HG02981 (cell line): ENCODE results near the gene SDK1.

Source experiments
- ATAC-seq: cut with Tn5 transposase; IDR thresholded peaks from one replicate; pipeline ENCODE4 v1.9.1; 2021; ENCODE audit warnings: mild to moderate bottlenecking, moderate library complexity; ENCODE audit not compliant: unreplicated experiment

Gene SDK1

DNA sequence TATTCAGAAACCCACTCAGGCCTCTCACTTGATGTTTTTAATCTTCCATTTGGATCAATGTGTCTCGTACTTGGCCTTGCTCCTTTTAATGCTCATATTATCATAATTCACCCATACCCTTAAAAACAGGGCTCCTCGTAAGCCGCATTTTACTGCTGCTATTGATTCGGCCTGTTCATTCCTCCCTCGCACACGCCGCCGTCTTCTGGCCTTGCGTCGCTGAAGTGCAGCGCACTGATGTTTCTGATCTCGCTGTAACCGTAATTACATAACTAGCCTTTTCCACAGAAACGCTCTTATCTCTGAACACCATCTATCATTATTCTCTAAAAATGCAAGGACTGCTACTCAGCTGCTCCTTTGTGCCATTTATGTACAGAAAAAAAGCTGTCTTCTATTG, 836.5 kb downstream of the SDK1 start:
- ATAC-seq = no peak

DNA sequence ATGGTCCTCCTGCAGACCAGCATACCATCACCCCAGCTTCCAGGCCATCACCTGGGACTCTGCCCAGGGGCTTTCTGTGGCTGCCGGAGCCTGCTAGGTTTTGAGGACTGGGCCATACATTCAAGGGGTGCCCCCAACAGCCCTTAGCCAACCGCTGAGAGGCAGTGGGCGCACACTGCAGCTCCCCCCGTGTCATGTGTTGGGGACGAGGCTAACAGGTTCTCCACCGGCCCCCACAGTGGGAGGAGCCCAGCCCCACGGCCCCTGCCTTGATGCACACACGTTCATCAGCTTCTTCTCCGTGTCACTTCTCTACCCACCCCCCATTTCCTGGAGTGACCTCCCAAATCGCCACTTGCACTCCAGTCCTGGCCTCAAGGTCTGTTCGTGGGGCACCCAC, 837.8 kb downstream of the SDK1 start:
- ATAC-seq = no peak

- no peak for ATAC-seq
These were observed 838.9 kb downstream of the SDK1 start for GRCh38 chr7:4139656-4140625.

- no peak for ATAC-seq
These were observed 839.9 kb downstream of the SDK1 start for GRCh38 chr7:4140933-4141332.

DNA sequence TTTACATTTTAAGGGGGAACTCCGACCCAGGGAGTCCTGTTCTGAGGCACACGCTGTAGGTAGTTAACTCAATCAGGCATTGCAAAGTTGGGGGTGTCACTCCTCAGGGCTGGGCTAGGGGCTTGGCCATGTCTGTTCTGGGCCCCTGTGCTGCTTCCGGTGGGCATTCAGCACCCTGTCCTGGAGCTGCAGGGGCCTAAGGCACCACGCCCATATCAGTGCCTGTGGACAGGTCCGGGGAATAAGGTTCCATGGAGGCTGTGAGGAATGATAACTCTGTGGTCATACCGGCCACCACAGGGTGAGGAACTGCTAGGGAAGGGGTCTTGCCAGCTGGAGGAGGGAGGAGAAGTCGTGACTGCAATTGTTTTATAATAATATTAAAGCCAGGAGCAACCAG, 842.0 kb downstream of the SDK1 start:
- no peak for ATAC-seq

GRCh38 chr7:4143511-4144171, 842.6 kb downstream of the SDK1 start:
- ATAC-seq = no peak

GRCh38 chr7:4144172-4144701, 843.2 kb downstream of the SDK1 start:
- ATAC-seq = no peak

DNA sequence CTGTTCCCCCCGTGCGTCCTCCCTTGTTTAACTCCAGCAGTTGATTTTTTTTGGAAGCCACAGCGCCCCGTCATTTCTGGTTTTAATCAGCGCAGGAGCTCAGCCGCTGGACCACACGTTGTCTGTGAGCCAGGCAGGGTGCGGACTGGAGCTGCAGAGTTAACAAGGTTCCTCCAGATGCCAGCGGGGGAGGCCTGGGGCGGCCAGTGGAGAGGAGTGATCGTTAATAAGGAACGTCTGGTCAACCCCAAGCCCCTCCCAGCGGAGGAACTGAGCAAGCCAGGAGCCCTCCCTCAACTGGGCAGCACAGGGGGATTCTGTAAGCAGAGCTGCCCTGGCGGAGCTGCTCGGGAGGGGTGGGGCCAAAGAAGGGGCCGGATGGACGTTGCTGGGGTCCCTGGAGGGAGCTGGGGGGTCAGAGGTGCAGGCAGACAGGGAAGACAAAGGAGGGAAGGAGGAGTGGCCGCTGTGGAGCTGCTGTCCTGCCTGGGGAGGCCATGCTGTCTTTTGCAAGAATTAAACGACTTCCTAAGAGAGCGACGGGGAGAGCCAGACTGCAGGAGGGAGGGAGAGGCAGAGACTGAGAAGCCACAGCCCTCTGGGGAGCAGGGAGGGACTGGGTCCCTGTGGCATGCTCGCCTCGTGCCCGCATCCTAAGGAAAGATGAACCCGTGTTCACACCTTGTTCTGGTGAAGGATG, 843.9 kb downstream of the SDK1 start:
- no peak for ATAC-seq

DNA sequence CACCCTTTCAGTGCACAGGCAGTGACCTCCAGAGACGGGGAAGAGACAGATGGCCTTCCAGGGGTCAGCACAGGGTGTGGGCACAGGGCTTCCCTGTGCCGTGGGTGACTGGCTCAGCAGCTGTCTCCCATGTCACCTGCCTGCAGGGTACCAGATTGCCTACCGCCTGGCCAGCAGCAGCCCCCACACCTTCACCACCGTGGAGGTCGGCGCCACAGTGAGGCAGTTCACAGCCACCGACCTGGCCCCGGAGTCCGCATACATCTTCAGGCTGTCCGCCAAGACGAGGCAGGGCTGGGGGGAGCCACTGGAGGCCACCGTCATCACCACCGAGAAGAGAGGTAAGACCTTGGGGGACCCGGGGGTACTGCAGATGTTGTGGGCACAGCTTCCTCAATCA, 844.5 kb downstream of the SDK1 start:
- no peak for ATAC-seq

- no peak for ATAC-seq
These were observed 847.0 kb downstream of the SDK1 start for GRCh38 chr7:4147926-4148620.

DNA sequence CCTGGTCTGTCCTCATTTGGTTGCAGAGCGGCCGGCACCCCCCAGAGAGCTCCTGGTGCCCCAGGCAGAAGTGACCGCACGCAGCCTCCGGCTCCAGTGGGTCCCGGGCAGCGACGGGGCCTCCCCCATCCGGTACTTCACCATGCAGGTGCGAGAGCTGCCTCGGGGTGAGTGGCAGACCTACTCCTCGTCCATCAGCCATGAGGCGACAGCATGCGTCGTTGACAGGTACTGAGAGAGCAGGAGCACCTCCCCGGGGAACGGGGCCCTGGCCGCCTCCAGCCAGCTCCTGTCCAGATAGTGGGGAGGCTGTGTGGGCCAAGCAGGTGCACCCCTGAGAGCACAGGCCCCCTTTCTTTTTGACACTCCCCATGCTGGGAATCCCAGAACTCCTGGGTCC, 848.2 kb downstream of the SDK1 start:
- ATAC-seq = no peak

DNA sequence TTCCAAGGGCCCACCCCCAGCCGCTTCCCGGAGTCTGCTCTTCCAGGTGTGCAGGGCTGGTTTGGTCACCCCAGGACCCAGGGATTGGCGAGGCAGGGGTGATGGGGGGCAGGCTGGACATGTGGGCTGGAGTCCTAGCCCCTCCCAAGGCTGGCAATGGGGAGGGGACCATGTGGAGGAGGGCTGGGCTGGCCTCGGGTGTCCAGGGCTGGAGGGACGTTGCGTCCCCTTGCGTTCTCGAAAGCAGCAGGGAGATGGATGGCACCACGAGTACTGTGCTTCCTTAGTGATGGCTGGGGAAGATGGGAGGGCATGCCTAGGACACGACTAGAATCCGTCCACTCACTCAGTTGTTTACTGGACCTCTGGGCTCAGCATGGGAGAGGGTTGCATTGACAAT, 848.6 kb downstream of the SDK1 start:
- no peak for ATAC-seq

DNA sequence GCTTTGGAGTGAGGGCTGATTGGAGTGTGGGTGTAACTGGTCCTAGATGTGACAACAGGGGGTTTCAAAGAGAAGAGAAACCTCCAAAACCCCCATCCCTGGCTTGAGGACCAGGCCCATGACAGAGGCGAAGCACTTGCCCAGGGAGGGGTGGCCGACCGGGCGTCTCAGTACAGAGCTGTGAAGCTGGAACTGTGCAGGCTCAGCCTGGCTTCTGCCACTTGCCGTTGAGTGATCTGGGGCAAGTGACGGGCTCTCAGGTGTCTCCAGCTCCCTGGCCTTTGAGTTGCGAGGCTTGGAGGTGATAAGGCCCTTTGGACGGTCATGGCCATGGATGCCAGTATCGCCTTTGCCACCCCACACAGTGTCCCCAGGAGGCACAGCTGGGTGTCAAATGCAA, 849.7 kb downstream of the SDK1 start:
- no peak for ATAC-seq

- ATAC-seq = no peak
These were observed 850.5 kb downstream of the SDK1 start for GRCh38 chr7:4151524-4151923.

DNA sequence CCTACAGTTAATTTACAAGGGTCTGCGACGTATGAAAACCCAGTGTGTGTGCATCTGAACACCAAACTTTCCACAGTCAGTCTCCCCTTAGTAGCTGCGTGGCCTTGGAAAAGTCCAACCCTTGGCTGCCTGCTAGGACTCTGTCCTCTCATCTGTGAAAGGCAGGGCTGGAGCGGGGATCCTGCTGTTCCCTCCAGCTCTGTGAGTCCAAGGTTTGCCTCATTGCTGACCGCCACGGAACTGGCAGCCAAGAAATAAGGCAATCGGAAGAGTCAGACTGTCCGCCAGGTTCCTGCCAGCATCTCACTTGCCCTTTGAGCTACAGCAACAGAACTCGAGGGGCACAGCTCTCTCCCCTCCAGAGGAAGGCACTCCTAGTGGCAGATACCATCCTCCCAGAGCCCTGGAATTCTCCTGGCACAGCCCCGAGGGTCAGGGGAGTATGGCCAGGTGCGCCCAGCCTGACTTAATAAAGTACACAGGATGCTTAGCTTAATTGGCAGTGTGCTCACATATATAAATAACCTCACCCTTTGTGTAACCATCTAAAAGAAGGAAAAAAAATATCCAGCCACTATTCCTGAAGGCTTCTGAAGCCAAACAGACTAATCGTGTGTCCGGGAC, 851.0 kb downstream of the SDK1 start:
- ATAC-seq = no peak

DNA sequence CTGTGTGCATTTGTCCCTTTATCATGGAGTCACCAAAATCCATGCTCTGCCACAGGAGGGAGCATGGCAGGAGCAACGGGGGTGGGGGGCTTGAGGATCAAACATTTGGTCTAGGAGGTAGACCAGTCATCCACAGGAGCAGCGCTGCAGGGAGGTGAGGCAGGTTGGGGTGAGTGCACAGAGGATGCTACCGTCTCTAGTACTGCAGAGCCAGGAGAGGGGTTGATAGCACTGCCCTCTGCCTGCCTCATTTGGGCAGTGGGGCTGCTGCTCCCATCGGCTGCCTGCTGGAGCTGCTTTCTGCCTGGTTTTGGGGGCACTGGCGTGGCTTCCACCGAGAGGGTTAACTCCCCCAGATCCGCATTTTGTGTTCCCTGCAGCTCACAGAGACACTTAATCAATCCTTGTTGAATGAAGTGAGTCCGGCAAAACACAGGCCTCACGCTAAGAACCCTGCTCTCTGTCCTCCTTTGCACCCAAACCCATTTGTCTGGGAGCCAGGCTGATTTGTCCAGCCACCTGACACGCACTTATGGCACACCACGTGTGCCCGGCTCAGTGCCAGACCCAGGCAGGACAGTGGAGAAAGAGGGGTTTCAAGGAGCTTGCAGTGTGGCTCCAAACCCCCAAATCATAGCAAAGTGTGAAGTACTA, 854.0 kb downstream of the SDK1 start:
- no peak for ATAC-seq

DNA sequence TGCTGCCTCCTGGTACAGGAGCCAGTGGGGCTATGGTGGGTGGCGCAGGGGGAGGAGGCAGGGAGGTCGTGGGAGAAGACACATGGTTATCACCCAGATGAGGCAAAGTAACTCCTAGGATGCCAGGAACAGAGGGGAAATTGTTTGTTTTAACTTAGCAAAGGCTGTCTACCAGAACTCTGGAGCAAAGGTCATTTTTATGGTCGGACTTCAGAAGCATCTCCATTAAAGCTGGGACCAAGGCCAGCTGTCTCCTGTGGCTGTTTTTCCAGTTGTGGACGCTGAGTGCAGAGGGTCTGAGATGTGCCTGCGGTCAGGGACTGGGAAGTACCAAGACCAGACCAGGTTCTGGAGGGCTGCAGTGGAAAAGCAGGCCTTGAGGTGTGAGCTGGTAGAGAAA, 855.1 kb downstream of the SDK1 start:
- no peak for ATAC-seq

GRCh38 chr7:4157651-4158050, 856.6 kb downstream of the SDK1 start:
- ATAC-seq = no peak

GRCh38 chr7:4158441-4159153, 857.5 kb downstream of the SDK1 start:
- no peak for ATAC-seq
